Measurements from ENCODE around the gene PAX8. TPM values are rescaled to one million over a fixed set of nuclear protein-coding genes. Genes with fewer than 3 reads are reported as not detected.
A peak's percentile ranks its signal among the peaks of the same experiment; 100 is the strongest.

Gene PAX8
- total RNA-seq, 2 donors from 2014 or later = 0.13 to 1.9 TPM

GRCh38 chr2:113228351-113228750 is 50.4 kb downstream of the PAX8 start:
- ATAC-seq (no peak), DNase-seq (no peak)
- intact Hi-C loops (cut with DNase I) = no loop called here

- intact Hi-C loops (cut with DNase I) = no loop called here
- ATAC-seq = no peak
- no peak for DNase-seq
These were observed 51.0 kb downstream of the PAX8 start for GRCh38 chr2:113227698-113228097.

DNA sequence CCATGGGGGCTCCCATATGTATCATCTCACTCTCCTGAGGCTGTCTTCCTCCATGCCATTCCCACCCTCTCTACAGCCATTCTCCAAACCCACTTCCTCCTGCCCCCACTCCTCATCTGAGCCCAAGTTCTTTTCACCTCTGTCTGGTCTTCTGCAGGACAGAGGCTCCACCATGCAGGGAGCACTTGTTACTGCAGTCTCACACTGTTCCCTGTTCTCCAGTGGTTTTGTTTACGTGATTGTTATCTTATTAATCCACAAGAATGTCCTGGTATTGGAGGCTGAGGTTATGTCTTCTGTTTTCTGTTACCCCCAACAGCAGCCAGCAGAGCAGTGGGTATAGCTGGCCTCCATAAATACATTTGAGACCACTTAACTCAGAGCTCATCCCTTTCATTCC is 51.4 kb downstream of the PAX8 start:
- ATAC-seq = no peak

GRCh38 chr2:113226462-113226861 is 52.3 kb downstream of the PAX8 start:
- intact Hi-C loops (cut with DNase I) = no loop called here
- ATAC-seq (no peak), DNase-seq (no peak)

More for the DNA sequence above, 51.4 kb downstream of the PAX8 start:
- intact Hi-C loops (cut with DNase I) = no loop called here
- DNase-seq = no peak

GRCh38 chr2:113225263-113226259 is 53.2 kb downstream of the PAX8 start:
- no peak for DNase-seq

DNA sequence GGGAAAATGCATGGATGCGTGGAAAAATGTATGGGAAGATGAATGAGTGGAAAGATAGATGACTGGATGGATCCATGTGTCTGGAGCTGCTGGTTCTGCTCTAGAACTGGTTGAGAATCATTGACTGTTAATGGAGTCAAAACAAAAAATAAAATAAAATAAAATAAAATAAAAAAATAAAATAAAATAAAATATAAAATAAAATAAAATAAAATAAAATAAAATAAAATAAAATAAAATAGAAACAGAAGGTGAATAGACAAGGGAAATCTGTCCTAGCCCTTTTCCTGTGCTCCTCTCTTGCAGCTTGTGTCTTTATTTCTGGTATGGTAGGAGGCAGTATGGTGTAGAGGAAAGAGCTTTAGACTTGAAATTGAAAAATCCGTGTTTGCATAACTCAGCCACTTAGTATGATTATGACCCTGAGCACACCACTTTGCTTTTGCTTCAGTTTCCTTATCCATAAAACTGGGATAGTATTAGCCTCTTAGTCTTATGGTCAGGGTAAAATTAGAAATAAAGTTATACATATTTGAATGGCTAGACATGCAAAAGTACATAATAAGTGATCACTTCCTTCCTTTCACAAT is 54.0 kb downstream of the PAX8 start:
- DNase-seq (no peak), ATAC-seq (no peak)
- intact Hi-C loops (cut with DNase I) = no loop called here

More at GRCh38 chr2:113225263-113226259, 53.2 kb downstream of the PAX8 start:
- intact Hi-C loops (cut with DNase I) = no loop called here
- ATAC-seq = peak; percentile 33 to 83

DNA sequence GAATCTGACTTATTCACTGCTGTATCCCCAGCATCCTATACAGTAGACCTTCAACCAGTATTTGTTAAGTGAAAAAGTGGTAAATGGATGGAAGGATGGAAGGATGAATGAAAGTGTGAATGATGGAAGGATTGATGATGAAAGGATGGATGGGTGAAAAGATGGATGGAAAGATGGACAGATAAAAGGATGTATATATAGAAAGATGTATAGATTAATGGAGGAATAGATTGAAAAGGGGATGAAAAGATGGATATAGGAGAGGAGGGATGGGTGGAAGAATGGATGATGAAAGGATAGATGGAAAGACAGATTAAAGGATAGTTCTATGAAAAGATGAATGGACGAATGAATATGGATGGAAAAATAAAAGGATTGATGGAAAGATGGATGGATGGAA is 54.9 kb downstream of the PAX8 start:
- intact Hi-C loops (cut with DNase I) = no loop called here

GRCh38 chr2:113221846-113222245 is 56.9 kb downstream of the PAX8 start:
- intact Hi-C loops (cut with DNase I) = no loop called here
- ATAC-seq (no peak), DNase-seq (no peak)

More for the DNA sequence above, 54.9 kb downstream of the PAX8 start:
- DNase-seq (no peak), ATAC-seq (no peak)

DNA sequence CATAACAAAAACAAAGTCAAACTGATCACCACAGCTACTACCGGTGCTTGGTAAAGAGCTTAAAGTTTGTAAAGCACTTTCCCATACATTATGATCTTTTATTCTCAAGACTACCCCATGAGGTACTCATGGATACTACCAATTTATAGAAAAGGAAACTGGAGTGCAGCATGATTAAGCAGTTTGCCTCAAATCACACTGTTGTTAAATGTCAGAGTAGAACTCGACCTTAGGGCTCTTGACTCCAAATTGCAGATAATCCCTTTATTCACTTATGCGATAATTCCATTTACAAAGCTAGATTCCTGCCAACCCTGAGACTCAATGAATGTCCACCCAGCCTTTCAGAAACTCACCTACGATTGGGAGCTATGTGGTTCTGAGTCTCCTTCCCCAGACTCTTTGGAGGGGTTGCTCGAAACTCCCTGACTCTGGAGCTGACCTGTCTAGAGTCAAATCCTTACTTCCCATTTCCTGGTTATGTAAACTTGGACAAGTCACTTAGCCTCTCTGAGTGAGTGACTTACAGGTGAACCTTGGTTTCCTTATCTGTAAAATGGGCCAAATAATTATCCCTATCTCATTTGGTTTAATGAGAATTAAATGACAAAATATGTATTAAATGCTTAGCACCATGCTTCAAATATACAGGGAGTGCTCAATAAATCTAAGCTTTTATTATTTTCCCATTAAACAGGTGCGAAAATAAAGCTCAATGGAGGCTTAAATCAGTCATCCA is 57.6 kb downstream of the PAX8 start:
- DNase-seq = no peak
- intact Hi-C loops (cut with DNase I) = no loop called here

GRCh38 chr2:113219889-113220641 is 58.7 kb downstream of the PAX8 start:
- DNase-seq = peak; percentile 64
- ATAC-seq = peak; percentile 54 to 81
- intact Hi-C loops (cut with DNase I) = no loop called here

More for the DNA sequence above, 57.6 kb downstream of the PAX8 start:
- no peak for ATAC-seq

DNA sequence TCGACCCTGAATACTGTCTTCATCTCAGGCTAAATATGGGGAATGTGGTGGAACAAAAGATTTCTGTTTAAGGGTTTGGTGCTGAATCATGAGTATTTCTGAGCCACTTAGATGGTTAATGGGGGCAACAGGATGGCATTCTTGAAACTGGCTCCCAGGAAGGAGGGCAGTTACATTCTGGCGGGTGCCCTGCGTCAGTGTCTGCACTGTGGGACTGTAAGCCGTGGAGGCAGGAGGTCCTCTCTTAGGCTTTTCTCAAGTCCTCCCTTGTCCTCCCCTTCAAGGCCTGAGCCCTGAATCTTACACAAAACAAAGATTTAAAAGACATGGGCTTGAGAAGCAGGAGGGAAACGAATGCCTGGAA is 59.2 kb downstream of the PAX8 start:
- intact Hi-C loops (cut with DNase I) = no loop called here
- ATAC-seq (no peak), DNase-seq (no peak)

DNA sequence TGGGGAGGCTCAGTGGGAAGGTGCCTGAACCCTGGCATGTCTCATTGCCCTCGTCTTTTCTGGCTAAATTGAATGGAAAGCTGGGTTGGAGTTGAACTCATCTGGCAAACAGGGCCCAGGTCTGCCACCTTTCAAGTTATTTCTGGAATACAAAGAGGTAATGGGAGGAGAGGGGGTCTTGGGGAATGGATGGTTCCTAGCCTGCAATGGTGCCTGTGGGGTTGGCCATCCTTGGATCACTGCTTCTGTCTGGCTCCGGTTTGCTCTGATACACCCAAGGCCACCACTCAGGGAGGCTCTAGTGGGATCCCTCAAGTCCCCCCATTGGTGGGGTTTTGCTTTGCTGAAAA is 59.7 kb downstream of the PAX8 start:
- intact Hi-C loops (cut with DNase I) = no loop called here
- ATAC-seq = no peak

GRCh38 chr2:113218283-113219091 is 60.2 kb downstream of the PAX8 start:
- intact Hi-C loops (cut with DNase I) = no loop called here
- DNase-seq = peak; percentile 66
- ATAC-seq = peak in 1 of 2 donors; percentile 69

More for the DNA sequence above, 59.7 kb downstream of the PAX8 start:
- DNase-seq = no peak

GRCh38 chr2:113217455-113218282 is 61.1 kb downstream of the PAX8 start:
- peak; percentile 50 to 51 for ATAC-seq
- intact Hi-C loops (cut with DNase I) = no loop called here
- DNase-seq = peak; percentile 51

- ATAC-seq (no peak), DNase-seq (no peak)
- intact Hi-C loops (cut with DNase I) = no loop called here
These were observed 61.7 kb downstream of the PAX8 start for GRCh38 chr2:113216891-113217454.

GRCh38 chr2:113216321-113216720 is 62.4 kb downstream of the PAX8 start:
- intact Hi-C loops (cut with DNase I) = no loop called here
- ATAC-seq = no peak
- DNase-seq = no peak

GRCh38 chr2:113215056-113215455 is 63.7 kb downstream of the PAX8 start:
- ATAC-seq (no peak), DNase-seq (no peak)
- intact Hi-C loops (cut with DNase I) = no loop called here

Measured in left cardiac atrium (tissue), 4 donors.